ENCODE measurements around the gene CGNL1. TPM values are rescaled to one million over a fixed set of nuclear protein-coding genes. Genes with fewer than 3 reads are reported as not detected.

The CGNL1 gene
- total and polyA plus RNA-seq, 4 donors = 14.5 to 30.9 (median 19.1) TPM

GRCh38 chr15:57556040-57556439 is 179.7 kb downstream of the CGNL1 start:
- H3K27ac ChIP-seq (ENCODE audit: low read depth, low read length) = no peak overlapping the region
- 89% methylated on average over 7 of the region's 9 CpGs for WGBS (ENCODE audit: insufficient coverage)
- H3K9me3 ChIP-seq (ENCODE audit: control insufficient read depth, insufficient read depth, low read length) = no peaks in the 10 kb centered on the region
- H3K4me1 ChIP-seq (ENCODE audit: control insufficient read depth, insufficient read depth, low read length) = peaks cover 23% of the 10 kb centered on the region
- peaks cover 2% of the 10 kb centered on the region for H3K27me3 ChIP-seq (ENCODE audit: control insufficient read depth, insufficient read depth, low read length)
- H3K4me3 ChIP-seq (ENCODE audit: low read depth, low read length) = no peak overlapping the region
- no peaks in the 10 kb centered on the region for H3K36me3 ChIP-seq (ENCODE audit: control insufficient read depth, insufficient read depth, low read length)
- no peak for DNase-seq (ENCODE audit: low read depth in 4 of 6, low spot score in 6 of 6)

- DNase-seq (ENCODE audit: low read depth in 4 of 6, low spot score in 6 of 6) = no peak
- Histone ChIP-seq H3K27ac (ENCODE audit: low read depth, low read length) (no peak overlapping the region), H3K4me1 (ENCODE audit: control insufficient read depth, insufficient read depth, low read length) (peaks cover 20% of the 10 kb centered on the region), H3K27me3 (ENCODE audit: control insufficient read depth, insufficient read depth, low read length) (peaks cover 2% of the 10 kb centered on the region), H3K9me3 (ENCODE audit: control insufficient read depth, insufficient read depth, low read length) (no peaks in the 10 kb centered on the region), H3K4me3 (ENCODE audit: low read depth, low read length) (no peak overlapping the region), H3K36me3 (ENCODE audit: control insufficient read depth, insufficient read depth, low read length) (no peaks in the 10 kb centered on the region)
- no CpG with 5 or more reads among the region's 3 CpGs for WGBS (ENCODE audit: insufficient coverage)
These were observed 181.0 kb downstream of the CGNL1 start for GRCh38 chr15:57557267-57557666.

- Histone ChIP-seq H3K27me3 (ENCODE audit: control insufficient read depth, insufficient read depth, low read length) (peaks cover 2% of the 10 kb centered on the region), H3K9me3 (ENCODE audit: control insufficient read depth, insufficient read depth, low read length) (no peaks in the 10 kb centered on the region), H3K4me3 (ENCODE audit: low read depth, low read length) (no peak overlapping the region), H3K36me3 (ENCODE audit: control insufficient read depth, insufficient read depth, low read length) (no peaks in the 10 kb centered on the region), H3K4me1 (ENCODE audit: control insufficient read depth, insufficient read depth, low read length) (peaks cover 20% of the 10 kb centered on the region), H3K27ac (ENCODE audit: low read depth, low read length) (no peak overlapping the region)
- 14% methylated on average over 1 of the region's 6 CpGs for WGBS (ENCODE audit: insufficient coverage)
- no peak for DNase-seq (ENCODE audit: low read depth in 4 of 6, low spot score in 6 of 6)
These were observed 181.5 kb downstream of the CGNL1 start for GRCh38 chr15:57557810-57558209.

- 11% methylated on average over 4 of the region's 5 CpGs for WGBS (ENCODE audit: insufficient coverage)
- Histone ChIP-seq H3K4me1 (ENCODE audit: control insufficient read depth, insufficient read depth, low read length) (peaks cover 5% of the 10 kb centered on the region), H3K36me3 (ENCODE audit: control insufficient read depth, insufficient read depth, low read length) (no peaks in the 10 kb centered on the region), H3K27ac (ENCODE audit: low read depth, low read length) (no peak overlapping the region), H3K9me3 (ENCODE audit: control insufficient read depth, insufficient read depth, low read length) (no peaks in the 10 kb centered on the region), H3K4me3 (ENCODE audit: low read depth, low read length) (no peak overlapping the region), H3K27me3 (ENCODE audit: control insufficient read depth, insufficient read depth, low read length) (peaks cover 2% of the 10 kb centered on the region)
- peak in 2 of 6 donors; percentile 45 to 51 for DNase-seq (ENCODE audit: low read depth in 4 of 6, low spot score in 6 of 6)
These were observed 183.6 kb downstream of the CGNL1 start for GRCh38 chr15:57559875-57560274.

- H3K27ac ChIP-seq (ENCODE audit: low read depth, low read length) = no peak overlapping the region
- DNase-seq (ENCODE audit: low read depth in 4 of 6, low spot score in 6 of 6) = peak in 5 of 6 donors; percentile 61 to 93 (median 75)
These were observed 184.9 kb downstream of the CGNL1 start for GRCh38 chr15:57561041-57561711.

DNA sequence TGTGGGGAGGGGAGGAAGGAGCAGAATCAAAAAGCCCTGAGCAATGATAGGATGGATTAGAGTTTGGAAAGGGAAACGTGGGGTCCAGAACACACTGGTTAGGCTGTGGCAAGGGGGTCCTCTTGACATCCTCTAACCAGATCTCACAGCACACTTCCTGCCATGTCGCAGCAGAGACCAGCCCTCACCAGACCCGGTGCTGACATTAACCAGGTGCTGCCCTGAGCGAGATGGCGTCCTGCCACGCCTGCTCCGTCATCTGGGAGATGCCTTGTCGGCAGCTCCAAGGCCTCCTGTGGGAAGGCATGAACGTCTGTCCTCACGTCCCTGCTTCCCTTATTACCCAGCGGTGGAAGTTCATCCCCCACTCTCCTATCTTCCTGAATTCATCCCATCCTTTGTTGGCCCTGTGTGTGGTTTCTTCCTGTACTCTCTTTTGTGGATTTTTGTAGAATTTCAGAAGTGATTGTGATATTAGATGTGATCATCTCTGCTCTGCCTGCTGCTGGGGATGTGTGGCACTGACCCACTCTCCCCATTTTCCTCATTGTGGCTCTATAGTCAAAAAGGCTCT is 186.0 kb downstream of the CGNL1 start:
- Histone ChIP-seq H3K9me3 (ENCODE audit: control insufficient read depth, insufficient read depth, low read length) (no peaks in the 10 kb centered on the region), H3K4me3 (ENCODE audit: low read depth, low read length) (no peak overlapping the region), H3K27ac (ENCODE audit: low read depth, low read length) (no peak overlapping the region), H3K27me3 (ENCODE audit: control insufficient read depth, insufficient read depth, low read length) (peaks cover 2% of the 10 kb centered on the region), H3K4me1 (ENCODE audit: control insufficient read depth, insufficient read depth, low read length) (no peaks in the 10 kb centered on the region), H3K36me3 (ENCODE audit: control insufficient read depth, insufficient read depth, low read length) (no peaks in the 10 kb centered on the region)
- DNase-seq (ENCODE audit: low read depth in 4 of 6, low spot score in 6 of 6) = no peak
- WGBS (ENCODE audit: insufficient coverage) = 90% methylated on average over 8 of the region's 11 CpGs

More at GRCh38 chr15:57561041-57561711, 184.9 kb downstream of the CGNL1 start:
- WGBS (ENCODE audit: insufficient coverage) = 88% methylated on average over 2 of the region's 9 CpGs
- H3K27me3 ChIP-seq (ENCODE audit: control insufficient read depth, insufficient read depth, low read length) = peaks cover 2% of the 10 kb centered on the region
- no peak overlapping the region for H3K4me3 ChIP-seq (ENCODE audit: low read depth, low read length)
- H3K9me3 ChIP-seq (ENCODE audit: control insufficient read depth, insufficient read depth, low read length) = no peaks in the 10 kb centered on the region
- no peaks in the 10 kb centered on the region for H3K36me3 ChIP-seq (ENCODE audit: control insufficient read depth, insufficient read depth, low read length)
- H3K4me1 ChIP-seq (ENCODE audit: control insufficient read depth, insufficient read depth, low read length) = no peaks in the 10 kb centered on the region

DNA sequence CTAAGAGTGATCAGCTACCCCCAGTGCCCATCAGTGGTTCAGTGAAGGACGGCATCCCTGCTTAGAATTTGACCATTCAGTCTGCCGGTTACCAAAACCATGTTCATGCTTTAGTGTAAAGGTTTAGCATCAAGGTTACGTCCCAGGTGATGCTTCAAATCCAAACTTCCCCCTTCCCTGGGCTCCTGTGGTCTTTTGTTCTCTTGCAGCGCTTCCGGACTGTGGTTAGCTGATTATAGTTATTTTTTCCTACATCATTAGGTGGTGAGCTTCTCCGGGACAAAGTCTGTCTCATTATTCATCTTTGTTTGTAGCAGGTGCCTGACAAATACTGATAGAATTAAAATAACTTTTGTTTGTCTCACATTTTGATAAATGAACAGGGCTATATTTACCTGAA is 187.1 kb downstream of the CGNL1 start:
- WGBS (ENCODE audit: insufficient coverage) = 100% methylated on average over 1 of the region's 6 CpGs
- Histone ChIP-seq H3K27ac (ENCODE audit: low read depth, low read length) (no peak overlapping the region), H3K4me3 (ENCODE audit: low read depth, low read length) (no peak overlapping the region)

DNA sequence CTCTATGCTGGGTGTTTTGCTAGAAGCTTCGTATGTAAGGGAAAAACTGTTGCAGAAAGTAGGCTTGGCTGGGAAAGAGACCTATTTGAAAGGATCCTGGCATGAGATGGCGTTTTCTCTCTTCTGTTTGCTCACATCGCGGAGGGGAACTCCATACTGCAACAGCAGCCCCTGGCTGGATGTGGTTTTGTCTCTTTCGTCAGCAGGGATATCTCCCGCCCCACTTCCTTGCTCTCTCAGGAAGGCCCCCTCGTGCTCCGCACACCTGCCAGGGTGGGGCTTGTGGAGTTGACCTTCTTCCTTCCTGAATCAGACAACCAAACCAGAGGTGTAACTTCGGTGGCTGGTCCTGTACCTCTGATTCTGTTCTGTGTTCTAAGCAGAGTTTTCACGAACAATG is 189.0 kb downstream of the CGNL1 start:
- H3K4me3 ChIP-seq (ENCODE audit: low read depth, low read length) = no peak overlapping the region
- H3K9me3 ChIP-seq (ENCODE audit: control insufficient read depth, insufficient read depth, low read length) = no peaks in the 10 kb centered on the region
- WGBS (ENCODE audit: insufficient coverage) = 40% methylated on average over 5 of the region's 10 CpGs
- DNase-seq (ENCODE audit: low read depth in 4 of 6, low spot score in 6 of 6) = no peak
- H3K27ac ChIP-seq (ENCODE audit: low read depth, low read length) = no peak overlapping the region
- no peaks in the 10 kb centered on the region for H3K4me1 ChIP-seq (ENCODE audit: control insufficient read depth, insufficient read depth, low read length)
- H3K36me3 ChIP-seq (ENCODE audit: control insufficient read depth, insufficient read depth, low read length) = no peaks in the 10 kb centered on the region
- H3K27me3 ChIP-seq (ENCODE audit: control insufficient read depth, insufficient read depth, low read length) = no peaks in the 10 kb centered on the region

More for the DNA sequence above, 187.1 kb downstream of the CGNL1 start:
- H3K4me1 ChIP-seq (ENCODE audit: control insufficient read depth, insufficient read depth, low read length) = no peaks in the 10 kb centered on the region
- DNase-seq (ENCODE audit: low read depth in 4 of 6, low spot score in 6 of 6) = no peak
- no peaks in the 10 kb centered on the region for H3K36me3 ChIP-seq (ENCODE audit: control insufficient read depth, insufficient read depth, low read length)
- no peaks in the 10 kb centered on the region for H3K9me3 ChIP-seq (ENCODE audit: control insufficient read depth, insufficient read depth, low read length)
- H3K27me3 ChIP-seq (ENCODE audit: control insufficient read depth, insufficient read depth, low read length) = peaks cover 2% of the 10 kb centered on the region

DNA sequence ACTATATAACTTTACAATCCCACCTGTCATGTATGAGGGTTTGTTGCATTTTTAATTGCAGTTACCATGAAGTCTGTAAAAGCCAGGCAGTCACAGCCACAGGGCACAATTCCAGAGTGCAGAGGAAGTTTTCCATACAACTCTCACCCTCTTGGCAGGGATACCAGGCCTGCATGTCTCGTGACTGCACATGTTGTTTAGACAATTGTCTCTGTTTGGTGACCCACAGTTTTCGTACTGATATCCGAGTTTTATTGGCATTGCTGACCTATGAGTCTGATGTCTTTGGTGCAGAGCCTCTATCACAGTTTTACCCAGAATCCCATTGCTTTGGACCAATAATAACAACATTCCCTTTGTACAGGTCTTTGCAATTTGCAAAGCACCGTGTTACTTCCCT is 190.5 kb downstream of the CGNL1 start:
- no peaks in the 10 kb centered on the region for H3K4me1 ChIP-seq (ENCODE audit: control insufficient read depth, insufficient read depth, low read length)
- H3K27me3 ChIP-seq (ENCODE audit: control insufficient read depth, insufficient read depth, low read length) = no peaks in the 10 kb centered on the region
- H3K9me3 ChIP-seq (ENCODE audit: control insufficient read depth, insufficient read depth, low read length) = no peaks in the 10 kb centered on the region
- H3K27ac ChIP-seq (ENCODE audit: low read depth, low read length) = no peak overlapping the region
- H3K36me3 ChIP-seq (ENCODE audit: control insufficient read depth, insufficient read depth, low read length) = no peaks in the 10 kb centered on the region
- DNase-seq (ENCODE audit: low read depth in 4 of 6, low spot score in 6 of 6) = no peak
- WGBS (ENCODE audit: insufficient coverage) = 93% methylated on average over 2 of the region's 4 CpGs
- H3K4me3 ChIP-seq (ENCODE audit: low read depth, low read length) = no peak overlapping the region

DNA sequence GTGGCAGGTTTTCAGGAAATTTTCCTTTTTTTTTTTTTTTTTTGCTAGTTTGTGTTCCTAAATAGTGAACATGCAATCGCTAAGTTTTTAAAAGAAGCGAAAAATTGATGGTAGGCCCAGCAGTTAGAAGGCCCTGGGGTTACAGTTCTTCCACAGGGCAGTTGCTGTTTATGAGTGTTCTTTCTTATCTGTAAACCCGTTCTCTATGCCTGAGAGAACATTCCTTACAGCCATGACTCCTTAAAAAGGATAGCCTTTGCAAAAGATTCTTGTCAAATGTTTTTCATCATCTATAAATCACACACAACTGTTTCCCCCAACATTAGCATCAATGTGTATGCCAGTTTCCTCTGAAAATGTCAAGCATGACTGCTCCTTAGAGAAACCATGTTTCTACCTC is 191.6 kb downstream of the CGNL1 start:
- Histone ChIP-seq H3K4me3 (ENCODE audit: low read depth, low read length) (no peak overlapping the region), H3K4me1 (ENCODE audit: control insufficient read depth, insufficient read depth, low read length) (no peaks in the 10 kb centered on the region), H3K27me3 (ENCODE audit: control insufficient read depth, insufficient read depth, low read length) (no peaks in the 10 kb centered on the region), H3K27ac (ENCODE audit: low read depth, low read length) (no peak overlapping the region), H3K9me3 (ENCODE audit: control insufficient read depth, insufficient read depth, low read length) (no peaks in the 10 kb centered on the region), H3K36me3 (ENCODE audit: control insufficient read depth, insufficient read depth, low read length) (no peaks in the 10 kb centered on the region)
- 100% methylated on average over 2 of the region's 3 CpGs for WGBS (ENCODE audit: insufficient coverage)
- DNase-seq (ENCODE audit: low read depth in 4 of 6, low spot score in 6 of 6) = no peak

Data from spinal cord (tissue), 10 donors.